GM19023 (cell line): ENCODE results near the gene GPR132.

Experiments
- ATAC-seq: cut with Tn5 transposase; IDR thresholded peaks from one replicate; pipeline ENCODE4 v1.9.1; 2021; ENCODE audit warnings: mild to moderate bottlenecking, moderate library complexity; ENCODE audit not compliant: unreplicated experiment

GPR132 gene

GRCh38 chr14:105063056-105063455 is 2.2 kb downstream of the GPR132 start:
- no peak for ATAC-seq

- no peak for ATAC-seq
Observed at GRCh38 chr14:105062048-105062433, 3.2 kb downstream of the GPR132 start.

GRCh38 chr14:105061428-105062047 is 3.7 kb downstream of the GPR132 start:
- ATAC-seq = peak; percentile 37

- ATAC-seq = no peak
Observed at GRCh38 chr14:105060751-105061427, 4.3 kb downstream of the GPR132 start.

GRCh38 chr14:105059925-105060565 is 5.2 kb downstream of the GPR132 start:
- ATAC-seq = no peak

GRCh38 chr14:105059035-105059924 is 6.0 kb downstream of the GPR132 start:
- no peak for ATAC-seq

GRCh38 chr14:105058521-105059034 is 6.7 kb downstream of the GPR132 start:
- ATAC-seq = no peak

- no peak for ATAC-seq
Observed at GRCh38 chr14:105056303-105056831, 8.9 kb downstream of the GPR132 start.

- ATAC-seq = no peak
Observed at GRCh38 chr14:105055736-105056302, 9.4 kb downstream of the GPR132 start.

GRCh38 chr14:105055334-105055733 is 9.9 kb downstream of the GPR132 start:
- no peak for ATAC-seq

- no peak for ATAC-seq
Observed at GRCh38 chr14:105053996-105054395, 11.2 kb downstream of the GPR132 start.

GRCh38 chr14:105053421-105053820 is 11.8 kb downstream of the GPR132 start:
- no peak for ATAC-seq

GRCh38 chr14:105052110-105052458 is 13.1 kb downstream of the GPR132 start:
- no peak for ATAC-seq

- ATAC-seq = no peak
Observed at GRCh38 chr14:105051182-105052109, 13.8 kb downstream of the GPR132 start.

GRCh38 chr14:105050551-105050897 is 14.7 kb downstream of the GPR132 start:
- ATAC-seq = no peak

GRCh38 chr14:105049753-105050550 is 15.3 kb downstream of the GPR132 start:
- no peak for ATAC-seq

GRCh38 chr14:105047283-105048016 is 17.8 kb downstream of the GPR132 start:
- ATAC-seq = no peak

GRCh38 chr14:105046891-105047282 is 18.3 kb downstream of the GPR132 start:
- ATAC-seq = no peak
